ELF-1 (cell line): Measurements from ENCODE around the gene AMOTL1.
"Not testable (repeated sequence)": the region's sequence is repeated elsewhere in the genome, so short reads cannot be mapped to it uniquely, and the experiment has no call there.

ENCODE experiments used
- DNase-seq: peaks from one replicate; pipeline ENCODE4 v3.0.0-alpha.2; 2016; ENCODE audit warnings: low read depth, low spot score

Gene AMOTL1

DNA sequence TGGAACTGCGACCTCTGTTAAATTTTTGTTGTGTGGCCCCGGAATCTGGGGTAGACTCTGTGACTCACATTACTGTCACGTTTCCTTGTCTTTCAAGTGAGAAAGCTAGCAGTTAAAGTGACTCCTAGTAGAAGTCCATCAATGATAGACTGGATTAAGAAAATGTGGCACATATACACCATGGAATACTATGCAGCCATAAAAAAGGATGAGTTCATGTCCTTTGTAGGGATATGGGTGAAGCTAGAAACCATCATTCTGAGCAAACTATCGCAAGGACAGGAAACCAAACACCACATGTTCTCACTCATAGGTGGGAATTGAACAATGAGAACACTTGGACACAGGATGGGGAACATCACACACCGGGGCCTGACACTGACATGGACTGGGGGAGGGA lies 23.8 kb downstream of the AMOTL1 start:
- not testable (repeated sequence) for DNase-seq

DNA sequence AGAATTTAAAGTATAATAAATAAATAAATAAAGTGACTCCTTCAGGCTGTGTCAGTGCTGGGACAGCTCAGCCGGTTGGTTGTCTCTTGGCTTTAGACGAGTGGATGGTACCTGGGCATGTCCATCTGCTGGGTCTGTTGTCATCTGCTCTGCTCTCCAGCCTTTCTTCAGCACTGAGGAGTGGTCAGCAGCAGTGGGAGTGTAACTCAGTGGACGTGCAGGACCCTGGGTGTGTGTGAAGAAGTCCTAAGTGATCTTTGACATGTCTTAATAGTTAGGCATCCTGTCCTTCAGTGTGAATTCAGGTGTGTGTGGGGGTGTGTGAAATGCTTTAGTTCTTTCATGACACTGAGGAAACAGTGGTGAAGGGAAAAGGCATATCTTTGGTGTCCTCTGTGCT lies 24.3 kb downstream of the AMOTL1 start:
- no peak for DNase-seq

GRCh38 chr11:94793002-94793401 lies 24.8 kb downstream of the AMOTL1 start:
- no peak for DNase-seq

- no peak for DNase-seq
Measured at GRCh38 chr11:94793822-94794221, 25.7 kb downstream of the AMOTL1 start.

GRCh38 chr11:94794287-94795168 lies 26.4 kb downstream of the AMOTL1 start:
- no peak for DNase-seq

DNA sequence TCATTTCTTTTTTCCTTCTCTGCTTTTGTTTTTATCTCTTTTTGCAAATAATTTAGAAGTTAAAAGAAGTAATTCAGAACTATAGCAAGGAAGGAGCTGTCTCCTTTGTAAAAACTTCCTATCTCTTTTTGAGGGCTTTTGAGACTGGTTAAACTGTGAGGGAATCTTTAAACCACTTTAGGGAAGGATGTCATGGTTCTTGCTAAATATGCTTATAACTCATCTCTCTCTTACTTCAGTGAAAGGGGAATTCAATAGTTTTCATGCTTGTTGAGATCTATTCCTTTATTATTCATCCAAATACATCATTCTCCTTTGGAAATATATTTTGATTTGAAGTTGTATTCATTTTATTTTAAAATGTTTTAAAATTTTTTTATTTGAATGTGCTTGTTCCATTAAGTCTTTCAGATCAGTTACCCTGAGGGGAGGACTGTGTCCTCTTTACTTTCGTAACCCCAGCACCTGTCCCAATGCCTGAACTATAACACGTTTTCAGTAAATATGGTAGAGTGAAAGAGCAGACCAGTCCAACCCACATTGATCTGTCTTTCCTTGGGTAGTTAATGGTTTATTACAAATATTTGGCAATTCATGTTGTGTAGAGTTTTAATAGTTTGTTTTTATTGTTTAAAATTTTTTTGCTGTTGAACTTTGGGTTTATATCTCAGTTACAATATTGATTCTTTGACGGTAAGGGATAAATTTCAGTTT lies 27.5 kb downstream of the AMOTL1 start:
- no peak for DNase-seq

DNA sequence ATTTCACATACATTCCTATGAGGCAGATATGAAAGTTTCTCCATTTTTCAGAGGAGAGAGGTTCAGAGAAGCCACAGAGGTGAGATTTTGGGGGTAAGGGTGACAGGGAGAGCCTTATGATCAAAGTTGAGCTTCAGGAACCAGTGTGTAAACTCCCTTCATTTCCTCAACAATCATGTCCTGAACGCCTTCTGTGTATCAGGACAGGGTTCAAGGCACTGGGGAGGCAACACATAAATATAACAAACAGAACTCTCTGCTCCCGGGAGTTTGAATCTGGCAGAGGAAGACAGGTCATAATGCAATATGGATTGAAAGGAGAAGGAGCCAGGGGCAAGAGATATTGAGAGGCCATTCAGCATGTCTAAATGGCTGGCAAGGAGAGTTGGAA lies 28.0 kb downstream of the AMOTL1 start:
- DNase-seq = no peak

DNA sequence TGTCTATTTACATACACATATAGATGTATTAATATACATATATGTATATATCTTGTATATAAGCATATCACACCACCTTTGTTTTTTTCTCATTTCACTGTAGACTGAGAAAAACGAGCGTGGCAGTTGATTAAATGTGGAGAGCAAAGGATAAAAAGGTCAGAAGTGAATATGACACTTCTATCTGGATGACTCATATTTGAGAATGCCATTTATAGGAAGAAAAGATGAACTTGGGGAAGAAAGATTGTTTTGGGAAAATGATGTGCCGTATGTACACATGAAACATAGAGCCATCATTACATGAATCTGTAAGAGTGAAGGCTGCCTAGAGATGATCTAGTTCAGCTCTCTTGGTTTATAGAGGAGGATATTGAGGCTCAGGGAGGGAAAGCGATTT lies 28.7 kb downstream of the AMOTL1 start:
- DNase-seq = no peak

DNA sequence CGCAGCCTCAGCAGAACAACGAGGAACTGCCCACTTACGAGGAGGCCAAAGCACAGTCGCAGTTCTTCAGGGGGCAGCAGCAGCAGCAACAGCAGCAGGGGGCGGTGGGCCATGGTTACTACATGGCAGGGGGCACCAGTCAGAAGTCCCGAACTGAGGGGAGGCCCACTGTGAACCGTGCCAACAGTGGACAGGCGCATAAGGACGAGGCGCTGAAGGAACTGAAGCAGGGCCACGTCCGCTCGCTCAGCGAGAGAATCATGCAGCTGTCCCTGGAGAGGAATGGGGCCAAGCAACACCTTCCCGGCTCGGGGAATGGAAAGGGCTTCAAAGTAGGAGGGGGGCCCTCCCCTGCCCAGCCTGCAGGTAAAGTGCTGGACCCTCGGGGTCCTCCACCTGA lies 31.6 kb downstream of the AMOTL1 start:
- no peak for DNase-seq

DNA sequence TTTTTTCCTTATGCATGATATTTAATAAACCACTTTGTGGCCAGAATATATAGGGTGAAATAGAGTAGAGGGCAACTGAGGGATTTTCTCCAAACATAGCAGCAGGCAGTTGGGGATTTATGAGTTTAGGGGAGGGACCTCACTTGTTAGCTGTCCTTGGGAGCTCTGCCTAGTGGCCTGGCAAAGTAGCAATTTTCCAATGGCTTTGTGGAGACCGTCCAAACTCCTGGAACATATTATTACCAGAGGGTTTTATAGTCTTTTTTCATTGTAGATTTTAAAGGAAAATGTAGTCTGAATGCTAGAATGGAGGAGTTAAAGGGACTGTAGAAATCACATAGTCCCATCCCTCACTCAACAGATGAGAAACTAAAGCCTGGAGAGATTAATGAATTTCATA lies 32.3 kb downstream of the AMOTL1 start:
- DNase-seq = no peak

DNA sequence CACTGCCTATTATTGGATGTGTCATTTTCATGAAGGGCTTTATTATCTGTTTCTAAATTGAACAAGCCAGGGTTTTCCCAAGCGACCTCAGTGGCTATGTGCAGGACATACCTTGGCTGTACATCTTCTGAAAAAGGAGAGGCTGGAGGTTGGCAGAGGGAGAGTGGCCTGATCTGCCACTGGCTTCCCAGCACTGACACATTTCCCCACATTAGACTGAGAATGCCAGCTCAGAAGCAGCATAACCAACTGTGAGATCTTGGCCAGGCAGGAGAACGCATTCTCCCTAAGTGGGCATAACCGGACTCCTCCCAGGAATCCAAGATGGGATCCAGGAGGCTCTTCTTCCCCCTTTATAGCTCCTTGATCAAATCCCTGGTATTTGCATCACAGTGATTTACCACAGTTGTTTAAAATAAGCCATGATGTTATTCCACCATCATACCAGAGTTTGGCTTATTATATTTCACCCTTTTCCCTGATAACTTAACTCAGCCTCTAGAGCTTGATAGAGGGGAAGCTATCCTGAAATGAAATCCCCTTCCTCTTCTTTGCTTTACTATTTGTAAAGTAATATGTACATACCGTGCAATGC lies 33.8 kb downstream of the AMOTL1 start:
- no peak for DNase-seq

DNA sequence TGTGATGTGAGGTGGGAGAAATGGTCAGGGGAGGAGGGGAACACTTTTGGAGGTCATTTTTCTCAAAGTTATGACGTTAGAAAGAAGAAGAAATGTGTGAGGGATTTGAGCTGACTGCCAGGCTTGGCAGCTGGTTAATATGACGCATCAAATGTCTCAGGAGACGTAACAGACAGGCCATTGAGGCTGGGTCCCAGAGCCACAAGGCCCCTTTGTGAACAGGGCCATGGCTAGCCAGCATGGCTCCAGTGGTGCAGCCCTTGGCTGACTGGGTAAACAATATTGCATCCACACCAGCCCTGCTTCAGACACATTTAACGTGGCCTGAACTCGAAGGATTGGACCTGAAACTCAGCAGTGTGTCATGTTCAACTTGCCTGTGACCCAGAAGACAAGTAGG lies 34.3 kb downstream of the AMOTL1 start:
- no peak for DNase-seq

DNA sequence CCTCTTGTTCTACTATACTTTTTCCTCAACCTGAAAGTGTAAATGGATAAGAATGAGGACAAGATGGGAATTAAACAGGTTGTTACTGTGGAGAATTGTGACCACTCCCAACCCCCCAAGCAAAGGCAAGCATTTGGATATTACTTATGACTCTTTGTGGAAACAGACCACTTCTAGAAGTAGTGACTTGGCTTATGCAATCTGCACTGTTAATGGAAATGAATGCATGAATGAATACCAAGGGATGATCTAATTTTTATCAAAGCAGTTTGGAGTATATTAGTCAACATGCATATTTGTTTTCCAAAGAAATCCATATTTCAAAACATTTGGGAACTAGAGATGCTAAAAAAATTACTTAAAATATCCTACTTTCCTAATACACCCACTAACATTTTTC lies 35.3 kb downstream of the AMOTL1 start:
- DNase-seq = no peak

- DNase-seq = no peak
Measured at GRCh38 chr11:94804874-94805273, 36.7 kb downstream of the AMOTL1 start.

- no peak for DNase-seq
Measured at GRCh38 chr11:94806014-94806413, 37.9 kb downstream of the AMOTL1 start.

DNA sequence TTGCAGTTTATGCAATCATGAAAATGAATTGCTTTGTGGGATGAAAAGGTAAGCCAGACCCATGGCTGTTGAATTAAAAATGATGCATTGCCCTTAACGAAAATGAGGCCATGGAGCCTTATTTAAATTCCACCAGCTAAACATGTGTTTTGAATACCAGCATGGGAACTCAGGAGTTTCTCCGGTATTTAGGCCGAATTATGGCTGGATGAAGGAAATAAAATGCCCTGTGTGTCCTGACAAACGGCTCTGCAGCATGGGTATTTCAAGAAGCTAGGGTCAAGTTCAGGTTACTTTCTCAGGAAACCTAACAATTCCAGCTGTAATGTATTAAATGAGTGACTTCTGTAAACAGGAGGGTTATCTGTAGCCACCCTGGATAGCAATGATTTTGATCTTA lies 38.3 kb downstream of the AMOTL1 start:
- DNase-seq = no peak

DNA sequence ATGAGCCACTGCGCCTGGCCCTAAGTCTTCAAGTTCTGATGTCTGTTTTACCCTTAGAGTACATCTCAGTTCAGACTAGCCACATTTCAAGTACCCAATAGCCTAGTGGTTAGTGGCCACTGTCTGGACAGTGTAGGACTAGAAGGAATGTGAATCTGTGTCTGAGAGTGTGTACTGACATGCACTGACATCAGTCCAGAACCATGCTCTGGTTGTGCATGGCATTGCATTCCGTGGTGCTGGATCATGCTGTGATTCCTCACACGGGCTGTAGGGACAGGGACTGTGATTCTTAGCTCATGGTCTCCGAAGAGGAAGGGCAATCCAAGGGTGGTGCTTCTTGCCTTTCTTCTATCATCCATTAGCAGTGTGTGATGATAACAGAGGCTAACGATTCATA lies 41.1 kb downstream of the AMOTL1 start:
- DNase-seq = peak; percentile 35

GRCh38 chr11:94812724-94813720 lies 44.9 kb downstream of the AMOTL1 start:
- DNase-seq = not testable (repeated sequence)

DNA sequence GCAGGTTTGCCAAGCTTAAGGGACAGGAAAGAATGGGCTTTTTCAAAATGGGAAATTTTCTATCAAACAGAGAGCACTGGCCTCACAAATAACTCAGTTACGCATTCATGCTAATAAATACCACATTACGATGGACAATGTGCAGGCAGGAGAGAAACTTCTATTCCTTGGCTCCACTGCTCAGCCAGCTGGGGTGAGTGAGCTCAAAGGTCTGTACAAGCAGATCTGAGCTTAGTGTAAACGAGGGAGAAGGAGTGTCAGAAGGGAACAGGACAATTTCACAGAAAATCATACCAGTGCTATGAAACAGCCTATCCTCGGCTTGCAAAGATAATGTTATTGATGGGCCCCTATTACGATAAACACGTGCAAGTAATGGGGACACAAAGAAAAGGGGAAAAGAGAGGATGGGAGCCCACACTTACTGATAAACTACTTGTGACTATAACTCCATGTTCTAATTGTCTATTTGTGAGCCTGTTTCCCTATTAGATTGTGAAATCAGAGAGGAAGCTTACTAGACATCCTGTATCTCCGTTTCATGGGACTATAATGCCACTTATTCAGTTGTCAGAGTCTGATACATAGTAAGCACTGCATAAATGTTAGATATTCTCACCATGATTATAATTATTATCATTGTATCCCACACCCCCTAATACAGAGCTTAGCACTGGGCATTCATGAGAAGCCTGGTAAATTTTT lies 46.3 kb downstream of the AMOTL1 start:
- DNase-seq = no peak

GRCh38 chr11:94815705-94816344 lies 47.7 kb downstream of the AMOTL1 start:
- no peak for DNase-seq
